Mucosa of gallbladder (tissue), 1 donor: ENCODE results near the gene LRRC56. TPM values are rescaled to one million over a fixed set of nuclear protein-coding genes. Genes with fewer than 3 reads are reported as not detected.

ENCODE experiments used
- DNase-seq: peaks from one replicate; pipeline ENCODE4 v3.0.0-alpha.2; 2020; ENCODE audit warnings: low spot score
- total RNA-seq: library from RNA; stranded (reverse); gene quantifications from one replicate; pipeline ENCODE4 v1.2.1, GENCODE V29; 2021
- donor health status: DM: no; HTN: no; CAD: no.

LRRC56 gene
- total RNA-seq, 1 donor from 2014 or later = 9.4 TPM

DNA sequence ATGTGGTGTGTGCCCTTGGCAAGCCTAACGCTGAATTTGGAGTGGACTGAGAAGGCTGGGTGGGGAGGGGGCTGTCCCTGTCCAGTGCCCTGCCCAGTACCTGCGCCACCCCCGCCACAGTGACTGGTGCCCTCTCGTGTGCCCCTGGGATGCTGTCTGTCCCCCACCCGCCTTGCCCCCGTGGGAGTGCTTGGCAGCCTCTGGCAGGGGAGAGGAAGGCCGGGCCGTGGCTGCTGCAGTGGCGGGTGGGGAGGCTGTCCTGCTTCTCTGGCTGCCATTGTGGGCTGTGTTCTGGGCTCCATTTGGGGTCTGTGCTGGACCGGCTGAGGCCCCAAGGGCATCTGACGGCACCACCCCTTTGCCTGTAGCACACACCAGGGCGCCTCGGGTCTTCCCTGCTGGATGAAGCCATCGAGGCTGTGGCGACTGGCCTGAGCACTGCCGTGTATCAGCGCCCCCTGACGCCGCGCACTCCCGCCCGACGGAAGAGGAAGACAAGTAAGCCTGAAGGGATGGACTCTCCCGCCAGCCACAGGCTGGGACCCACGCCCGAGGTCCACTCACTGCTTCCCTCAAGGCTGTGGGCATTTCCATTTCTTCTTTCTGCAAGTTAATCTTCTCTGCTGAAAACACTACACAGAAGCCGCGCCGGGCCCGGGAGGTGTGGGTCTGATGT, 60.8 kb downstream of the LRRC56 start:
- DNase-seq = no peak

DNA sequence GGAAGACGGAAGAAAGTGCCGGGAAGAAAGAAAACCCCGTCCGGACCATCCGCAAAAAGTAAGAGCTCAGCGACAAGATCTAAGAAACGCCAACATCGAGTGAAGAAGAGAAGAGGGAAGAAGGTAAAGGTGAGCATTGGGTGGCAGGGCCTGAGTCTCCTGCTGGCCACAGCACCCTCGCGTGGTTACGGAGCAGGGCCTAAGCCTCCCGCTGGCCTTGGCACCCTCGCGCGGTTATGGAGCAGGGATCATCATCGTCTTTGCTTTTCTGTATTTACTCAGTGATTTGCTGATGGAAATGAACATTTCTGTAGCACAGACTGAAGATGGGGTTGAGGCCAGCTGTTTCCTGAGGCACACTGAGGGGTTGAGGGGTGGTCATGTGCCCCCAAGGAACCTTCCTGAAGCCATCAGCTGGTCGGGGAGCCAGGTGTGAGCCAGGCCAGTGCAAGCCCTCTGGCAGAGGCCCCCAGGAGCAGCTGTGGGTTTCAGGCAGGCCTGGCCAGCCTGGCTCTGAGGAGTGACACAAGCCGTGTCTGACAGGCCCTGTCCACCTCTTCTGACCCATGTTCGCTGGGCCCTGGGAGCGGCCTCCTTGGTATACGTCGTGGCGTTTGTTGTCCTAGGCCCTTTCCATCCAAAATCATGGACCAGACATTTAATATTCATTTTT, 64.4 kb downstream of the LRRC56 start:
- DNase-seq = no peak

DNA sequence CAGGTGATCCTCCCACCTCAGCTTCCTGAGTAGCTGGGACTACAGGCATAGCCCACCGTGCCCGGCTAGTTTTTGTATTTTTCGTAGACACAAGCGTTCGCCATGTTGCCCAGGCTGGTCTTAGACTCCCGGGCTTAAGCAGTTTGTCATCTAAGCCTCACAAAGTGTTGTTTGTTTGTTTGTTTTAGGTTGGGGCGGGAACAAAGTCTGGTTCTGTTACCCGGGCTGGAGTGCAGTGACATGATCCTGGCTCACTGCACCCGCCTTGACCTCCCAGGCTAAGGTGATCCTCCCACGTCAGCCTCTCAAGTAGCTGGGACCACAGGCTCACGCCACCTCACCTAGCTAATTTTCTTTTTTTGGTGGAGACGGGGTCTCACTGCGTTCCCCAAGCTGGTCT, 65.8 kb downstream of the LRRC56 start:
- DNase-seq = no peak

Other genes starting within 250 kb of the LRRC56 start
- gene PGGHG, start 248.4 kb upstream of the LRRC56 start, total RNA-seq = 42.8 TPM
- gene IFITM5, start 238.0 kb upstream of the LRRC56 start, total RNA-seq = not detected
- gene IFITM2, start 229.7 kb upstream of the LRRC56 start, total RNA-seq = 129 TPM
- gene IFITM1, start 223.5 kb upstream of the LRRC56 start, total RNA-seq = 55.4 TPM
- 246 TPM for gene IFITM3, start 216.7 kb upstream of the LRRC56 start, total RNA-seq
- 3.4 TPM for gene B4GALNT4, start 168.0 kb upstream of the LRRC56 start, total RNA-seq
- gene PKP3, start 143.3 kb upstream of the LRRC56 start, total RNA-seq = 70.8 TPM
- gene SIGIRR, start 122.5 kb upstream of the LRRC56 start, total RNA-seq = 152 TPM
- gene ANO9, start 95.5 kb upstream of the LRRC56 start, total RNA-seq = 49.3 TPM
- gene PTDSS2, start 87.2 kb upstream of the LRRC56 start, total RNA-seq = 36.6 TPM
- gene RNH1, start 30.3 kb upstream of the LRRC56 start, total RNA-seq = 156 TPM
- 51.1 TPM for gene HRAS, start 2.0 kb upstream of the LRRC56 start, total RNA-seq
- 7.5 TPM for gene LMNTD2, start 23.2 kb downstream of the LRRC56 start, total RNA-seq
- 179 TPM for gene RASSF7, start 23.4 kb downstream of the LRRC56 start, total RNA-seq
- 38.1 TPM for gene PHRF1, start 38.9 kb downstream of the LRRC56 start, total RNA-seq
- gene IRF7, start 78.4 kb downstream of the LRRC56 start, total RNA-seq = 54.0 TPM
- gene CDHR5, start 87.4 kb downstream of the LRRC56 start, total RNA-seq = 89.6 TPM
- not detected for gene SCT, start 89.7 kb downstream of the LRRC56 start, total RNA-seq
- 2.6 TPM for gene DRD4, start 99.7 kb downstream of the LRRC56 start, total RNA-seq
- gene DEAF1, start 157.7 kb downstream of the LRRC56 start, total RNA-seq = 45.0 TPM
- 52.0 TPM for gene TMEM80, start 158.3 kb downstream of the LRRC56 start, total RNA-seq
- gene EPS8L2, start 168.7 kb downstream of the LRRC56 start, total RNA-seq = 228 TPM
- 176 TPM for gene TALDO1, start 209.9 kb downstream of the LRRC56 start, total RNA-seq
- 85.9 TPM for gene GATD1, start 240.0 kb downstream of the LRRC56 start, total RNA-seq